Measurements from ENCODE around the gene TAB2.
A peak's percentile ranks its signal among the peaks of the same experiment; 100 is the strongest.
"Not testable (repeated sequence)": the region's sequence is repeated elsewhere in the genome, so short reads cannot be mapped to it uniquely, and the experiment has no call there.

TAB2 gene

GRCh38 chr6:149313070-149313469, 4.4 kb upstream of the TAB2 start:
- no peak for DNase-seq

DNA sequence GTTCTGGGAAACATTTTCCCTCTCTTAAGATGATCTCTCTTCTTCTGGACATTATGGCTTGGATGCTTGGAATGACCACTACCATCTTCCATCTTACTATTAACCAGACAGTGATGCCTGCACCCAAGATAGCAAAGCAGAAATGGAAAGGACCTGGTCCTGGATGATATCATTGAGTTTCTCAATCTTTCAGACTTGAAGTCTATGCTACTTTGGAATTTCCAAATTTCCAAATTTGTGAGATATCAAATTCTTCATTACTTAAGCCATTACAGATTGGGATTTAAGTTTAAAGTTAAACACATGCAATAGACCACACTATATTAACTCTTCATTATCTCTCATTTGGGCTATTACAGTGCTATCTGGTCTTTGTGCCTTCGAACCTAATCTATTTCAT, 3.7 kb upstream of the TAB2 start:
- no peak for DNase-seq

GRCh38 chr6:149314325-149314905, 3.1 kb upstream of the TAB2 start:
- no peak for DNase-seq

GRCh38 chr6:149316108-149316727, 1.3 kb upstream of the TAB2 start:
- DNase-seq: no peak

- peak; percentile 78 to 84 for DNase-seq
Measured at GRCh38 chr6:149316740-149317643, 520 bp upstream of the TAB2 start.

DNA sequence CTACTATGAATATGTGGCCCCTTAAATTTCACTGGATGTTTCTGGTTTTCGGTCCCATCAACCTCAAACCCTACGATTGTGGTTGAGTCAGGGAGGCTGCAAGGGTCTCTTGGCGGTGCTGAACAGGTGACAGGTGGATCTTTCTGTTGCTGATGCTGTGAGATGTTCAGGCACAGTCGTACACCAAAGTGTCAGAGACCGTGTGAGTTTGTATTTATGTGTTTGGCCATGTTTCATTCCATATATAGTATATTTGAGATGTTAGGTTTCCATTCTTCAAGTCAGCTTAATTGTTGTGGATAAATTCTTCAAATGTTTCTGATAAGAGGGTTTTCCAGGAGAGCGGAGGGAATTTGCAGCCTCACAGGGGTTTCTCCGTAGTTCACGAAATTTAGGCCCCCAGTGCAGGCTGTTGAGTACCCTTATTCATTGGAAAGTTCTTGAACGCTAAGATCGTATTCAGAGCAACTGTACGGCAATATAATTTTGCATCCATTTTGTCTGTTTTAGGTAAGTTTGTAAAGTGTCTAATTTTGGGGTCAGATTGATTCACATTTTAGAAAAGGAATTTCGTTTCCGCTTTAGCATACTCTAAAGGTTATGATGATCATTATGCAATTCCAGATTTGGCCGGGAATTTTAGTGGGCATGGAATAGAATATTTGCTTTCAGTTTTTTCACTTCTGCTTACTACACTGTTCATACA, 1.2 kb downstream of the TAB2 start:
- DNase-seq: peak; percentile 9 to 42

DNA sequence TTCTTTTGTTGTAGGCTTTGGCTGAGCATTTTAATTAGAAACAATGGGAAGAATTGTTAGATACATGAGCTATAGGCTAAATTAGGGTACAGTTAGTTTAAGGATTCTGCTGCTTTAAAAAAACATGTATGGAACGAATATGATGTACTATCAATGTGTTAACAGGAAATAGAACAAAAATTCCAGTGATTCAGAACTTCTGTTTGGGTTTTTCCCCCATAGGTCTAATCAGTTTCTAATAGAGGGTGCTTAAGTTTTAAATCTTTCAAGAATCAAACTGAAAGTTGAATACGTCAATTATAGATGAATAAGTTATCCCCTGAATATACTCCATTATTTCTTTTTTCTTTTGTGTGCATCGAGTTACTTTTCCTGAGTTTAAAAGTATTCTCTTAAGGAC, 1.9 kb downstream of the TAB2 start:
- DNase-seq: peak in 1 of 2 donors; percentile 16

- DNase-seq: not testable (repeated sequence)
Measured at GRCh38 chr6:149320016-149320415, 2.5 kb downstream of the TAB2 start.

DNA sequence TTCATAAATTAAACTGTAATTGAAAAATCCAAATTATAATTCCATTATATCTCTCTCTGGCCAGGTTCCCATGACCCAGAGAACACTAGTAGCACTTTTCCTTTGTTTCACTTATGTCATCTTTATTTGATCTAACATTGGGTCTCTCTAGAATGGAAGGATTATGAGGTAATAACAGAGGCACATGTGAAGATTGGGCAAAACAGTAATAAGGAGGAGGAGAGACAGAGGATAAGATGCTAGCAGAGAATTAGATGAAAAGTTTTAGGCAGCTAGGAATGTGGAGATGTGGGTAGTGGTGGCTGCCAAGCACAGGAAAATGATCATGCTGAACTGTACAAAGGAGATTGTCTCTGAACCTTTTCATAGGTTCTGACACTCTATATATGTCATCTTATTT, 3.3 kb downstream of the TAB2 start:
- DNase-seq: no peak

DNA sequence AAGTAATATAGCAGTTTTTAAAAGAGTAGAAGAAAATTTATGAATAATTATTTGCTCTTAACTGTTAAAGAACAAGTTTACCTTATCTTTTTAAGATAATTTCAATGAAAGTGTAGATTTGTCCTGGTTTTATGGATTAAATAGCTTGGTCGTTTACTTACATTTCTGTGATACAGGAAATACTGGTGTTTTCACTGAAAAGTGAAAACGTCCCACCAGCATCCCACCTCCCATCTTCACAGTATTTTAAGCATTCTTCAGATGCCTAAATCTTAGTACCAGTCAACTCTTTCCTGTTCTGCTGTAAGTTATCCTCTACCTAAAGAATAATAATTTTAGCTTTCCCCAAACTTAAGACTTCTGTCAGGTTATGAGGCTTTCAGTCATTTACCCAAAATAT, 5.8 kb downstream of the TAB2 start:
- no peak for DNase-seq

GRCh38 chr6:149323925-149324324, 6.4 kb downstream of the TAB2 start:
- DNase-seq: peak in 1 of 2 donors; percentile 19

DNA sequence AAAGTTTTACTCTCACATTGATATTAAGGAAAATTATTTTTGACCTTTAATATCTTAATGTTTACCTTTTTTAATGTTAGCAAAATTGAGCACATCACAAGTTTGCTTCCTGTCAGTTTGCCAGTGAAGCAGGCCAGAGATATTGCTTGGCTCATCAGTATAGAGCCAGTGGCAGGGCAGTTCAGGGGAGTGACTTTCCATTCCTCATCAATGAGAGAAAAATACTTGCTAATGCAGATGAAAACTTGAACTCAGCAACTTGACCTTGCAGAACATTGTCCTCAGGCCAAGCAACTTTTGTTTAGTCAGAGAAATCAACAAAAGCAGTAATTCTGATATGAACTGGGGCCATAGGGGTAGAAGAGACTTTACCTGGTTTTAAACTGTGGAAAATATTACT, 6.9 kb downstream of the TAB2 start:
- no peak for DNase-seq

DNA sequence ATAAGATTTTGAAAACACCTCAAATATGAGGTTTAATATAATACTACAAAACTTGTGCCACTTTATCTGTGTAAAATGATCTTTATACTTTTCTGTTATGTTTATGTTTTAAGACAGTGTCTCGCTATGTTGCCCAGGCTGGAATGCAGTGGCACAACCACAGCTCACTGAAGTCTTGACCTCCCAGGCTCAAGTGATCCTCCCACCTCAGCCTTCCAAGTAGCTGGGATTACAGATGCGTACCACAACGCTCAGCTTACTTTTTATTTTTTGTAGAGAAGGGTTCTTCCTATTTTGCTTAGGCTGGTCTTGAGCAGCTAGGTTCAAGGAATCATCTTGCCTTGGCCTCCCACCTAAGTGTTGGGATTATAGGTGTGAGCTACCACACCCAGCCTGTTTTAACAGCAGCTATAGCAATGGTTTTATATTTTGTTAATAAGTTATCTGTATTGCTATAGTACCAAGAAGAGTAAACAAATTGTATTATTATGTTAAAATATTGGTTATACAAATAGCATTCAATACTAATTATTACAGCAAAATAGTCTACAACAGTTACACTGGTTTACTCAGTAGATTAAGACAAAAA, 8.2 kb downstream of the TAB2 start:
- no peak for DNase-seq

DNA sequence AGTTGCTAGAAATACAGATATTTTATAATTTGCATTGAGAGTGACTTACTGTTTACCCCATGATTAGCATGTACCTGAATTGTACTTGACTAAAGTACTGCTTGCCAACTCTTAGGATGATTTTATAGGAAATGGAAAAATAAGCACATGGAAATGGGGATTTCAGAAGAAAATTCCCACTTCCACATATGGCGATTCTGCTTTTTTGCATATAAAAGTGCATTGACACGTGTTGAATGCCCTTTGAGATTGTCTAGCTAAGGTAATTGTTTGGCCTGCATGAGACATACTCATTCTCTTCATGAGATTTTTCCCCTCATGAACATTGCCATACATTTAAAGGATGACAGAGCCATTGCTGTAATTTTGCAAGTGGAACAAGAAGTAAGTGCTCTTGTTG, 10.1 kb downstream of the TAB2 start:
- no peak for DNase-seq

- DNase-seq: no peak
Measured at GRCh38 chr6:149328083-149328482, 10.6 kb downstream of the TAB2 start.

- no peak for DNase-seq
Measured at GRCh38 chr6:149329529-149329928, 12.0 kb downstream of the TAB2 start.

DNA sequence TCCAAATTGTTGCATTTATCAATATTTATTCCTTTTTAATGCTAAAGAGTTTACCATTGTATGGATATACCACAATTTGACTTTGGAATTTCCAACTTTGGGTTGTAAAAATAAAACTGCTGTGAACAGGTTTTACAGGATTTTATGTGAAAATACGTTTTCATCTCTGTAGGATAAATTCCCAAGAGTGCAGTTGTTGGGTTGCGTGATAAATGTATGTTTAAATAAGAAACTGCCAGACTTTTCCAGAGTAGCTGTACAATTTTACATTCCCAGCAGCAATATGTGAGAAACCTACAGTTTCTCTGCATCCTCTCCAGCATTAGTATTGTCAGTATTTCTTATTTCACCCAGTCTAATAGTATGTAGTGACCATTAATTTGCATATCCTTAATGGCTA, 12.6 kb downstream of the TAB2 start:
- DNase-seq: no peak

- DNase-seq: no peak
Measured at GRCh38 chr6:149331043-149331807, 13.7 kb downstream of the TAB2 start.

GRCh38 chr6:149331871-149332270, 14.4 kb downstream of the TAB2 start:
- DNase-seq: no peak

- DNase-seq: no peak
Measured at GRCh38 chr6:149332602-149333265, 15.2 kb downstream of the TAB2 start.

- no peak for DNase-seq
Measured at GRCh38 chr6:149333266-149333620, 15.7 kb downstream of the TAB2 start.

- DNase-seq: no peak
Measured at GRCh38 chr6:149334201-149334600, 16.7 kb downstream of the TAB2 start.
